ENCODE measurements around the gene NXPH4.

Gene NXPH4

GRCh38 chr12:57226588-57227314, 10.2 kb downstream of the NXPH4 start:
- ChIA-PET CTCF (interaction anchor here (0.6 to 2.1 kb wide), 5 partner anchors 12 to 104 kb away, joined by 5 to 14 read pairs (median 9); no protein-coding TSS in a partner anchor), POLR2A (ENCODE audit: low non-redundant PET) (no interaction called here)
- H3K27ac ChIP-seq = no peak overlapping the region
- TF ChIP-seq CTCF (conservative IDR thresholded peaks at IDR 0.05; ENCODE audit: low read depth) = no peak
- no peak for DNase-seq (ENCODE audit: low spot score)

GRCh38 chr12:57227315-57228115, 10.9 kb downstream of the NXPH4 start:
- POLR2A ChIA-PET (ENCODE audit: low non-redundant PET) = no interaction called here
- TF ChIP-seq CTCF (conservative IDR thresholded peaks at IDR 0.05; ENCODE audit: low read depth) = no peak
- CTCF ChIA-PET = interaction anchor here (1.7 to 1.9 kb wide), 2 partner anchors 14 to 15 kb away, joined by 9 to 14 read pairs; no protein-coding TSS in a partner anchor
- no peak for DNase-seq (ENCODE audit: low spot score)
- no peak overlapping the region for H3K27ac ChIP-seq

- ChIA-PET CTCF (interaction anchor here (0.8 to 2.9 kb wide), 4 partner anchors 10 to 15 kb away, joined by 3 to 28 read pairs (median 16); no protein-coding TSS in a partner anchor), POLR2A (ENCODE audit: low non-redundant PET) (interaction anchor here (0.7 to 0.8 kb wide), 2 partner anchors 12 to 118 kb away, joined by 3 to 4 read pairs; partner anchors contain the start of gene STAT6)
- DNase-seq (ENCODE audit: low spot score) = no peak
- TF ChIP-seq CTCF (conservative IDR thresholded peaks at IDR 0.05; ENCODE audit: low read depth) = no peak
- peak overlapping the region; percentile 84 for H3K27ac ChIP-seq
These were observed 12.5 kb downstream of the NXPH4 start for GRCh38 chr12:57229046-57229633.

- ChIA-PET CTCF (interaction anchor here (0.8 to 2.9 kb wide), 5 partner anchors 9 to 601 kb away, joined by 3 to 28 read pairs (median 15); no protein-coding TSS in a partner anchor), POLR2A (ENCODE audit: low non-redundant PET) (interaction anchor here (0.6 to 0.7 kb wide), 2 partner anchors 12 to 177 kb away, joined by 3 to 4 read pairs; no protein-coding TSS in a partner anchor)
- peak; percentile 99 for DNase-seq (ENCODE audit: low spot score)
- peak within 1 kb of the TSS; percentile 84 for H3K27ac ChIP-seq
- no peak for TF ChIP-seq CTCF (conservative IDR thresholded peaks at IDR 0.05; ENCODE audit: low read depth)
These were observed 13.2 kb downstream of the NXPH4 start, which contains the start of gene SHMT2 for GRCh38 chr12:57229634-57230380. SHMT2 (plus strand) TSS chr12:57229711; CDS start chr12:57229779, 68 bp downstream.

GRCh38 chr12:57230381-57231155, 14.0 kb downstream of the NXPH4 start:
- no peak for TF ChIP-seq CTCF (conservative IDR thresholded peaks at IDR 0.05; ENCODE audit: low read depth)
- ChIA-PET POLR2A (ENCODE audit: low non-redundant PET) (interaction anchor here (0.9 kb wide), 1 partner anchor 11 kb away, joined by 3 read pairs; no protein-coding TSS in a partner anchor), CTCF (interaction anchor here (0.8 to 2.9 kb wide), 4 partner anchors 8 to 601 kb away, joined by 3 to 28 read pairs (median 16); no protein-coding TSS in a partner anchor)
- H3K27ac ChIP-seq = peak overlapping the region; percentile 84
- no peak for DNase-seq (ENCODE audit: low spot score)
